Keratinocyte (primary cell): ENCODE results near the gene MEGF8. TPM values are rescaled to one million over a fixed set of nuclear protein-coding genes. Genes with fewer than 3 reads are reported as not detected.
A peak's percentile ranks its signal among the peaks of the same experiment; 100 is the strongest.

Source experiments
- DNase-seq: peaks from one replicate; pipeline ENCODE4 v3.0.0-alpha.2; 2011; ENCODE audit warnings: low read depth, missing footprints, low spot score
- FAIRE-seq: peaks from 2 replicates; lab custom pipeline; 2011; peaks lifted over from hg19 to GRCh38; lab: Jason Lieb, UNC
- H2AFZ ChIP-seq: 2 replicates; pipeline ENCODE4 v1.6.0; 2012; ENCODE audit warnings: low read length, control low read depth, inconsistent platforms; ENCODE audit not compliant: control insufficient read depth
- H3K27ac ChIP-seq: 2 replicates; pipeline ENCODE4 v1.5.1; 2011; ENCODE audit warnings: low read length; ENCODE audit not compliant: control insufficient read depth, insufficient read depth
- H3K27me3 ChIP-seq: 3 replicates; pipeline ENCODE4 v1.6.0; 2011; ENCODE audit warnings: low read length; ENCODE audit not compliant: control insufficient read depth, insufficient read depth; ENCODE audit errors: extremely low read depth
- H3K36me3 ChIP-seq, 2 experiments: 2 replicates in 1 of 2; 3 replicates in 1 of 2; pipeline ENCODE4 v1.5.1; 2011; ENCODE audit warnings: low read length in 2 of 2, mild to moderate bottlenecking in 1 of 2; ENCODE audit not compliant: control insufficient read depth in 2 of 2, insufficient read depth in 2 of 2; ENCODE audit errors: extremely low read depth in 1 of 2
- H3K4me1 ChIP-seq: 3 replicates; pipeline ENCODE4 v1.5.1; 2011; ENCODE audit warnings: low read length; ENCODE audit not compliant: control insufficient read depth, insufficient read depth; ENCODE audit errors: extremely low read depth
- H3K4me2 ChIP-seq: 3 replicates; pipeline ENCODE4 v1.6.0; 2011; ENCODE audit warnings: low read depth, low read length; ENCODE audit not compliant: control insufficient read depth, insufficient read depth; ENCODE audit errors: extremely low read depth
- H3K4me3 ChIP-seq, 3 experiments: fragments of 200-600 bp in 1 of 3; sonication (generic) in 1 of 3; 2 replicates in 2 of 3; 3 replicates in 1 of 3; pipeline ENCODE4 v1.5.1; 2011 to 2016; ENCODE audit warnings: low read length in 3 of 3, mild to moderate bottlenecking in 3 of 3, control low read depth in 2 of 3, inconsistent platforms in 1 of 3, low read depth in 1 of 3, mixed read lengths in 1 of 3, mixed run types in 1 of 3, moderate library complexity in 1 of 3; ENCODE audit not compliant: control insufficient read depth in 2 of 3, insufficient read depth in 2 of 3; ENCODE audit errors: extremely low read depth in 1 of 3
- H3K79me2 ChIP-seq: 2 replicates; pipeline ENCODE4 v1.6.0; 2012; ENCODE audit warnings: low read length; ENCODE audit not compliant: control insufficient read depth, insufficient read depth
- H3K9ac ChIP-seq: 3 replicates; pipeline ENCODE4 v1.6.0; 2011; ENCODE audit warnings: low read length; ENCODE audit not compliant: control insufficient read depth, insufficient read depth; ENCODE audit errors: extremely low read depth
- H3K9me1 ChIP-seq: 3 replicates; pipeline ENCODE4 v1.6.0; 2011; ENCODE audit warnings: low read length; ENCODE audit not compliant: control insufficient read depth, insufficient read depth; ENCODE audit errors: extremely low read depth
- H3K9me3 ChIP-seq: 2 replicates; pipeline ENCODE4 v1.5.1; 2012; ENCODE audit warnings: low read depth, low read length; ENCODE audit not compliant: control insufficient read depth
- H4K20me1 ChIP-seq: 3 replicates; pipeline ENCODE4 v1.6.0; 2011; ENCODE audit warnings: low read length; ENCODE audit not compliant: control insufficient read depth, insufficient read depth; ENCODE audit errors: extremely low read depth
- CTCF ChIP-seq, 3 experiments: IDR thresholded peaks in 1 of 3; conservative IDR thresholded peaks in 1 of 3; optimal IDR thresholded peaks in 1 of 3; 2 replicates in 2 of 3; 3 replicates in 1 of 3; pipeline versions ENCODE3 to v1.5.1; 2011; ENCODE audit warnings: low read length in 3 of 3, mild to moderate bottlenecking in 3 of 3, moderate library complexity in 2 of 3, control low read depth in 1 of 3, inconsistent platforms in 1 of 3; ENCODE audit not compliant: insufficient read depth in 2 of 3; ENCODE audit errors: extremely low read depth in 1 of 3
- EZH2 ChIP-seq: IDR thresholded peaks from one replicate; pipeline ENCODE4 v1.6.1; 2012; ENCODE audit warnings: inconsistent platforms, mild to moderate bottlenecking, low read length, moderate library complexity
- dilution Hi-C: fragments of 300-500 bp; cut with MboI; formaldehyde crosslinking; loops from one replicate; pipeline ENCODE4 v1.7.0; 2020; ENCODE audit warnings: low sequenced_read_pairs; ENCODE audit not compliant: extremely low pct_ligation_motif_present
- polyA plus RNA-seq, 5 experiments: library from polyadenylated mRNA; depleted of rRNA in 3 of 5; stranded (reverse) in 3 of 5; stranded (forward) in 1 of 5; unstranded in 1 of 5; fragments of >200 nt; gene quantifications; 1 replicate in 1 of 5; 2 replicates in 3 of 5; 3 replicates in 1 of 5; pipeline versions ENCODE4 v1.2.1 to v1.2.3, GENCODE V29; 2011 to 2012; ENCODE audit warnings: missing spikeins in 2 of 5, low read depth in 1 of 5, low replicate concordance in 1 of 5

The MEGF8 gene
- polyA plus RNA-seq, 1 donor (not counting 4 experiments of a cell fraction or from before 2014, with no cell fraction given), result 4.1 TPM

- Histone ChIP-seq H3K36me3 (no peaks in the 10 kb centered on the region), H3K9me1 (no peaks in the 10 kb centered on the region), H2AFZ (peak overlapping the region; percentile 59), H3K4me3 (peak overlapping the region; percentile 3 to 44 (median 4)), H3K27me3 (peaks cover 22% of the 10 kb centered on the region), H3K9me3 (no peaks in the 10 kb centered on the region), H4K20me1 (no peaks in the 10 kb centered on the region), H3K9ac (no peak overlapping the region), H3K4me1 (peaks cover 14% of the 10 kb centered on the region), H3K27ac (no peak overlapping the region), H3K4me2 (peak overlapping the region; percentile 65), H3K79me2 (peaks cover 17% of the 10 kb centered on the region)
- dilution Hi-C loops, result no loop called here
- DNase-seq (no peak), FAIRE-seq (no peak)
- TF ChIP-seq EZH2 (no peak), CTCF (optimal IDR thresholded peaks at IDR 0.05 in 1 of 3, IDR thresholded peaks at IDR 0.05 in 1 of 3, conservative IDR thresholded peaks at IDR 0.05 in 1 of 3; ENCODE audit: extremely low read depth in 1 of 3, insufficient read depth in 2 of 3, low read length in 3 of 3) (no peak)
Measured at GRCh38 chr19:42324655-42325307, 654 bp upstream of the MEGF8 start.

- DNase-seq (no peak), FAIRE-seq (no peak)
- peak overlapping the region; percentile 90 for H3K4me2 ChIP-seq
- peak; percentile 2 to 20 (median 11) for TF ChIP-seq CTCF (optimal IDR thresholded peaks at IDR 0.05 in 1 of 3, IDR thresholded peaks at IDR 0.05 in 1 of 3, conservative IDR thresholded peaks at IDR 0.05 in 1 of 3; ENCODE audit: extremely low read depth in 1 of 3, insufficient read depth in 2 of 3, low read length in 3 of 3)
- TF ChIP-seq EZH2, result no peak
- no peaks in the 10 kb centered on the region for H3K9me1 ChIP-seq
- H3K4me1 ChIP-seq, result peaks cover 14% of the 10 kb centered on the region
- no peaks in the 10 kb centered on the region for H3K9me3 ChIP-seq
- dilution Hi-C loops, result no loop called here
- H3K4me3 ChIP-seq, result peak overlapping the region; percentile 80 to 97 (median 89)
- H3K79me2 ChIP-seq, result peaks cover 17% of the 10 kb centered on the region
- peak overlapping the region; percentile 93 for H2AFZ ChIP-seq
- peak overlapping the region; percentile 56 for H3K27ac ChIP-seq
- peaks cover 22% of the 10 kb centered on the region for H3K27me3 ChIP-seq
- H4K20me1 ChIP-seq, result no peaks in the 10 kb centered on the region
- H3K9ac ChIP-seq, result peak overlapping the region; percentile 79
- no peaks in the 10 kb centered on the region for H3K36me3 ChIP-seq
Measured at GRCh38 chr19:42325896-42326771, 699 bp downstream of the MEGF8 start.
